Measurements from ENCODE around the gene MYBPHL. TPM values are rescaled to one million over a fixed set of nuclear protein-coding genes. Genes with fewer than 3 reads are reported as not detected.

MYBPHL gene
- total and polyA plus RNA-seq, 2 of the 13 experiments (the other 11 are each of a cell fraction or from before 2014, with no cell fraction given) = 3.7 to 3.8 TPM

- TF ChIP-seq TFDP1 (CRISPR knock-in tag; IDR thresholded peaks at IDR 0.05; ENCODE audit: borderline replicate concordance) (peak; percentile 44; the same call in 1 of the 2 replicates), ZIK1 (CRISPR knock-in tag; IDR thresholded peaks at IDR 0.05; ENCODE audit: borderline replicate concordance, low read depth) (no peak), MAFF (IDR thresholded peaks at IDR 0.05; ENCODE audit: low read depth, low read length) (peak; percentile 55; the same call in 1 of the 2 replicates), KAT8 (CRISPR knock-in tag; IDR thresholded peaks at IDR 0.05) (peak; percentile 78), ATF1 (CRISPR knock-in tag; IDR thresholded peaks at IDR 0.05) (no peak), ZNF44 (CRISPR knock-in tag; IDR thresholded peaks at IDR 0.05) (0 out of 2 replicates have a peak, but pooled peaks have one; percentile 59), MAX (IDR thresholded peaks at IDR 0.05) (peak; percentile 66), ZNF800 (CRISPR knock-in tag; IDR thresholded peaks at IDR 0.05) (no peak), DPF2 (CRISPR knock-in tag; IDR thresholded peaks at IDR 0.05; ENCODE audit: borderline replicate concordance, low read depth) (no peak), ELF4 (CRISPR knock-in tag; IDR thresholded peaks at IDR 0.05; ENCODE audit: borderline replicate concordance) (no peak), MEIS2 (CRISPR knock-in tag; IDR thresholded peaks at IDR 0.05) (peak; percentile 72), RARG (CRISPR knock-in tag; IDR thresholded peaks at IDR 0.05; ENCODE audit: low read depth) (no peak), ZBTB38 (CRISPR knock-in tag; IDR thresholded peaks at IDR 0.05) (peak; percentile 68; the same call in 1 of the 2 replicates), ZNF879 (CRISPR knock-in tag; IDR thresholded peaks at IDR 0.05) (0 out of 2 replicates have a peak, but pooled peaks have one; percentile 0), ZNF761 (CRISPR knock-in tag; conservative IDR thresholded peaks at IDR 0.05) (no peak), ZNF407 (CRISPR knock-in tag; IDR thresholded peaks at IDR 0.05; ENCODE audit: not compliant biosample characterization) (no peak)
Measured at GRCh38 chr1:109277434-109278204, 29.2 kb downstream of the MYBPHL start (continued).
